HepG2 (cell line): ENCODE results near the gene CXADR. TPM values are rescaled to one million over a fixed set of nuclear protein-coding genes. Genes with fewer than 3 reads are reported as not detected.

Experiments
- ATAC-seq: fragments of 200-7000 bp; cut with Tn5 transposase; 3 replicates; pipeline ENCODE4 v1.9.1; 2020; ENCODE audit warnings: mild to moderate bottlenecking, moderate library complexity
- BruUV-seq: library from RNA; stranded (reverse); fragments of 400-500 nt; replicated peaks from 2 replicates; lab custom pipeline; 2021; lab: Mats Ljungman, UMichigan
- CTCF ChIA-PET: fragments of 300-600 bp; formaldehyde crosslinking; extraction: SDS; loops from one replicate; lab custom pipeline; 2021; ENCODE audit warnings: low total read pairs, inconsistent platforms, low intra/inter-chr PET ratio; lab: Yijun Ruan, JAX
- POLR2A ChIA-PET: fragments of 350-600 bp; sonication (Branson Sonifier 250); formaldehyde crosslinking; loops from one replicate; lab custom pipeline; 2020; ENCODE audit warnings: antibody characterized with exemption, inconsistent platforms; lab: Yijun Ruan, JAX
- DNase-seq: peaks from one replicate; pipeline ENCODE4 v3.0.0-alpha.2; 2015; ENCODE audit warnings: low spot score
- FAIRE-seq: peaks from 3 replicates; lab custom pipeline; 2011; peaks lifted over from hg19 to GRCh38; lab: Jason Lieb, UNC
- H2AFZ ChIP-seq: one replicate; pipeline ENCODE4 v1.6.1; 2011; ENCODE audit warnings: low read length, inconsistent platforms
- H3K27ac ChIP-seq: fragments of 300-600 bp; 3 replicates; pipeline ENCODE4 v1.8.0; 2011; ENCODE audit warnings: mixed run types, mild to moderate bottlenecking, mixed read lengths, low read length, inconsistent platforms; ENCODE audit not compliant: insufficient read depth; ENCODE audit errors: extremely low read length
- H3K27me3 ChIP-seq, 2 experiments: fragments of 200-600 bp in 1 of 2; 2 replicates in 1 of 2; 3 replicates in 1 of 2; pipeline versions ENCODE4 v1.6.0 to v1.8.0; 2011; ENCODE audit warnings: low read length in 2 of 2, mild to moderate bottlenecking in 2 of 2, moderate library complexity in 2 of 2, inconsistent platforms in 1 of 2; ENCODE audit not compliant: insufficient read depth in 2 of 2, control insufficient read depth in 1 of 2
- H3K36me3 ChIP-seq, 2 experiments: fragments of 200-600 bp in 1 of 2; replicated peaks in 1 of 2; 2 replicates in 1 of 2; 3 replicates in 1 of 2; pipeline versions ENCODE4 v1.5.1 to v1.8.0; 2011; ENCODE audit warnings: low read length in 2 of 2, inconsistent platforms in 1 of 2; ENCODE audit not compliant: insufficient read depth in 2 of 2, control insufficient read depth in 1 of 2
- H3K4me1 ChIP-seq: 2 replicates; pipeline ENCODE4 v1.5.1; 2012; ENCODE audit warnings: low read length, inconsistent platforms; ENCODE audit not compliant: insufficient read depth
- H3K4me2 ChIP-seq: 2 replicates; pipeline ENCODE4 v1.6.0; 2011; ENCODE audit warnings: low read depth, low read length, inconsistent platforms
- H3K4me3 ChIP-seq, 3 experiments: fragments of 200-600 bp in 1 of 3; sonication (generic), shearing (Covaris generic) in 1 of 3; replicated peaks in 1 of 3; 2 replicates each; pipeline ENCODE4 v1.5.1; 2011 to 2016; ENCODE audit warnings: low read length in 3 of 3, inconsistent platforms in 2 of 3, low read depth in 2 of 3, mild to moderate bottlenecking in 2 of 3, control low read depth in 1 of 3, mixed read lengths in 1 of 3; ENCODE audit not compliant: insufficient read depth in 1 of 3
- H3K79me2 ChIP-seq: one replicate; pipeline ENCODE4 v1.6.1; 2011; ENCODE audit warnings: low read length, inconsistent platforms; ENCODE audit not compliant: insufficient read depth
- H3K9ac ChIP-seq: 2 replicates; pipeline ENCODE4 v1.6.0; 2011; ENCODE audit warnings: mild to moderate bottlenecking, low read depth, low read length, inconsistent platforms; ENCODE audit not compliant: insufficient read depth
- H3K9me3 ChIP-seq: 2 replicates; pipeline ENCODE4 v1.5.1; 2012; ENCODE audit warnings: mild to moderate bottlenecking, low read length
- H4K20me1 ChIP-seq: 2 replicates; pipeline ENCODE4 v1.6.0; 2011; ENCODE audit warnings: inconsistent platforms, mild to moderate bottlenecking, low read length, moderate library complexity; ENCODE audit not compliant: insufficient read depth
- CHCHD3 ChIP-seq: sonication (generic); formaldehyde crosslinking; IDR thresholded peaks from 2 replicates; pipeline ENCODE4 v1.8.0; 2022; ENCODE audit warnings: mild to moderate bottlenecking, missing genetic modification reagents, moderate library complexity
- HNF4A ChIP-seq: sonication (generic); formaldehyde crosslinking; IDR thresholded peaks from 2 replicates; pipeline ENCODE4 v1.4.0; 2020; ENCODE audit warnings: missing genetic modification reagents
- ZNF121 ChIP-seq: sonication (generic); formaldehyde crosslinking; IDR thresholded peaks from 2 replicates; pipeline ENCODE4 v1.5.0; 2020; ENCODE audit warnings: mild to moderate bottlenecking, missing genetic modification reagents
- ZNF235 ChIP-seq: sonication (generic); formaldehyde crosslinking; IDR thresholded peaks from 2 replicates; pipeline ENCODE4 v1.8.1; 2023; ENCODE audit warnings: mild to moderate bottlenecking, missing genetic modification reagents, borderline replicate concordance
- ZNF335 ChIP-seq: sonication (generic); formaldehyde crosslinking; IDR thresholded peaks from 2 replicates; pipeline ENCODE4 v1.4.0; 2020; ENCODE audit warnings: missing genetic modification reagents
- WGBS: methylation state at CpG from one replicate; pipeline ENCODE4 v1.1.6; 2017; ENCODE audit warnings: low lambda C conversion rate; 5-methylcytosine and 5-hydroxymethylcytosine counted together
- in situ Hi-C: cut with HindIII; loops from 2 replicates; pipeline ENCODE4 v1.10.0; 2017; ENCODE audit warnings: low pct_unique_long_range_greater_than_20kb; ENCODE audit not compliant: extremely low pct_ligation_motif_present
- intact Hi-C: fragments of 100-400 bp; cut with micrococcal nuclease; formaldehyde crosslinking; loops from one replicate; pipeline ENCODE4 v1.10.0; 2022; ENCODE audit not compliant: unreplicated experiment
- polyA plus RNA-seq, 8 experiments: library from polyadenylated mRNA; depleted of rRNA in 3 of 8; stranded (reverse) in 7 of 8; unstranded in 1 of 8; fragments of >200 nt; fragmentation: Illumina TruSeq in 4 of 8; extraction: Trizol in 4 of 8; gene quantifications; 2 replicates each; pipeline versions ENCODE4 v1.2.1 to v1.2.3, GENCODE V29; 2011 to 2016; ENCODE audit warnings: low read depth in 4 of 8, missing spikeins in 1 of 8, mixed read lengths in 1 of 8; ENCODE audit not compliant: insufficient read depth in 1 of 8
- total RNA-seq, 5 experiments: library from RNA; depleted of rRNA; stranded (reverse); fragments of >200 nt; fragmentation: Illumina TruSeq; extraction: Trizol; gene quantifications; 2 replicates each; pipeline ENCODE4 v1.2.3, GENCODE V29; 2016; ENCODE audit warnings: low read depth in 1 of 5
- TF ChIP-seq, protein P1 (sequence below): IDR thresholded peaks from 2 replicates; pipeline ENCODE4 v1.6.1; 2016; ENCODE audit warnings: mild to moderate bottlenecking
- TF ChIP-seq, protein P2 (sequence below): sonication (generic); formaldehyde crosslinking; IDR thresholded peaks from 2 replicates; pipeline ENCODE4 v1.8.1; 2022; ENCODE audit warnings: low read depth, mild to moderate bottlenecking, missing genetic modification reagents

The CXADR gene
- total and polyA plus RNA-seq, 2 of the 13 experiments (the other 11 are each of a cell fraction or from before 2014, with no cell fraction given): 86.8 to 110 TPM

DNA sequence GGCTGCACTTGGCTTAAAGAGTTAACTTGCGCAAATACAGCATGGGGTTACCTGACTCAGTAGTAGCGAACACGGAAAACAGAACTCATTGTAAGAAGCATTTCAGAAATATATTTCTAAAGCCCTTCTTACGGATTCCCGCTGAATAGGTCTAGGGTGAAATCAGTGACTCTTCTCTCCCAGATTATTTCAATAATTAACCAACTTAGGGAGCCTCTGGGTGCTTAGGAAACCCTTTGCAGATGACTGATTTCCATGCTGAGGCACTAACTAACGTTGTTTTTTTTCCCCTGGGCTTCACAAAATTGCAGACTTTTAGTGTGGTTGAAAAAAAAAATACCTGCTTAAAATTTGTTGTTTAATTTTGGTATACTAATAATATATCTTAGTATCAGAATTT, 59.6 kb downstream of the CXADR start (continued):
- TF ChIP-seq, protein P1, sequence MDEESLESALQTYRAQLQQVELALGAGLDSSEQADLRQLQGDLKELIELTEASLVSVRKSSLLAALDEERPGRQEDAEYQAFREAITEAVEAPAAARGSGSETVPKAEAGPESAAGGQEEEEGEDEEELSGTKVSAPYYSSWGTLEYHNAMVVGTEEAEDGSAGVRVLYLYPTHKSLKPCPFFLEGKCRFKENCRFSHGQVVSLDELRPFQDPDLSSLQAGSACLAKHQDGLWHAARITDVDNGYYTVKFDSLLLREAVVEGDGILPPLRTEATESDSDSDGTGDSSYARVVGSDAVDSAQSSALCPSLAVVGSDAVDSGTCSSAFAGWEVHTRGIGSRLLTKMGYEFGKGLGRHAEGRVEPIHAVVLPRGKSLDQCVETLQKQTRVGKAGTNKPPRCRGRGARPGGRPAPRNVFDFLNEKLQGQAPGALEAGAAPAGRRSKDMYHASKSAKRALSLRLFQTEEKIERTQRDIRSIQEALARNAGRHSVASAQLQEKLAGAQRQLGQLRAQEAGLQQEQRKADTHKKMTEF (CRISPR knock-in tag): no peak
- no peak for TF ChIP-seq CHCHD3 (CRISPR knock-in tag)

DNA sequence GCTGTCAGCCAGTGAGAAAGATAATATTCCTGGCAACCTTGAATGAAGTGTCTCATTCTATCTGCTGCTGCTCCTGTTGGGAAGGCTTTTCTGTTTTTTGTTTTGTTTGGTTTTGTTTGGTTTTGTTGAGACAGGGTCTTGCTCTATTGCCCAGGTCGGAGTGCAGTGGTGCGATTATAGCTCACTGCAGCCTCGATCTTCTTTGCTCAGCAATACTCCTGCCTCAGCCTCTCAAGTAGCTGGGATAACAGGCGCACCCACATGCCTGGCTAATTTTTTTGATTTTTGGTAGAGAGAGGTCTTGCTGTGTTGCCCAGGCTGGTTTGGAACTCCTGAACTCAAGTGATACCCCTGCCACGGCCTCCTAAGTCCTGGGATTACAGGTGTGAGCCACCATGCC, 62.2 kb downstream of the CXADR start:
- 98% methylated on average over 5 of the region's 5 CpGs for WGBS
- in situ Hi-C loops (no loop called here), intact Hi-C loops (no loop called here)
- H3K27me3 ChIP-seq: no peaks in the 10 kb centered on the region
- no peak overlapping the region for H3K9ac ChIP-seq
- no peak for DNase-seq
- no peak for FAIRE-seq
- H3K4me3 ChIP-seq: no peak overlapping the region
- no peak overlapping the region for H3K27ac ChIP-seq
- peaks cover 3% of the 10 kb centered on the region for H3K79me2 ChIP-seq
- TF ChIP-seq ZNF235 (CRISPR knock-in tag) (no peak), HNF4A (CRISPR knock-in tag) (no peak), ZNF335 (CRISPR knock-in tag) (no peak), ZNF121 (peak; percentile 73)
- TF ChIP-seq, protein P2, sequence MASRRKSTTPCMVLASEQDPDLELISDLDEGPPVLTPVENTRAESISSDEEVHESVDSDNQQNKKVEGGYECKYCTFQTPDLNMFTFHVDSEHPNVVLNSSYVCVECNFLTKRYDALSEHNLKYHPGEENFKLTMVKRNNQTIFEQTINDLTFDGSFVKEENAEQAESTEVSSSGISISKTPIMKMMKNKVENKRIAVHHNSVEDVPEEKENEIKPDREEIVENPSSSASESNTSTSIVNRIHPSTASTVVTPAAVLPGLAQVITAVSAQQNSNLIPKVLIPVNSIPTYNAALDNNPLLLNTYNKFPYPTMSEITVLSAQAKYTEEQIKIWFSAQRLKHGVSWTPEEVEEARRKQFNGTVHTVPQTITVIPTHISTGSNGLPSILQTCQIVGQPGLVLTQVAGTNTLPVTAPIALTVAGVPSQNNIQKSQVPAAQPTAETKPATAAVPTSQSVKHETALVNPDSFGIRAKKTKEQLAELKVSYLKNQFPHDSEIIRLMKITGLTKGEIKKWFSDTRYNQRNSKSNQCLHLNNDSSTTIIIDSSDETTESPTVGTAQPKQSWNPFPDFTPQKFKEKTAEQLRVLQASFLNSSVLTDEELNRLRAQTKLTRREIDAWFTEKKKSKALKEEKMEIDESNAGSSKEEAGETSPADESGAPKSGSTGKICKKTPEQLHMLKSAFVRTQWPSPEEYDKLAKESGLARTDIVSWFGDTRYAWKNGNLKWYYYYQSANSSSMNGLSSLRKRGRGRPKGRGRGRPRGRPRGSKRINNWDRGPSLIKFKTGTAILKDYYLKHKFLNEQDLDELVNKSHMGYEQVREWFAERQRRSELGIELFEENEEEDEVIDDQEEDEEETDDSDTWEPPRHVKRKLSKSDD (CRISPR knock-in tag): no peak
- BruUV-seq: no TSS peak
- POLR2A ChIA-PET: no interaction called here
- H2AFZ ChIP-seq: no peak overlapping the region
- no peaks in the 10 kb centered on the region for H3K9me3 ChIP-seq
- no peak for ATAC-seq
- CTCF ChIA-PET: no interaction called here
- H3K36me3 ChIP-seq: peaks cover 5 to 34% of the 10 kb centered on the region in 2 experiments; a peak in 4 of 5 replicates
- H3K4me1 ChIP-seq: peaks cover 4% of the 10 kb centered on the region
- 0 out of 2 replicates have a peak, but pooled peaks cover 5% of the 10 kb centered on the region for H4K20me1 ChIP-seq
- no peak overlapping the region for H3K4me2 ChIP-seq
